A549 (cell line): Measurements from ENCODE around the gene LYPD8.

Source experiments
- HEYL ChIP-seq: fragments of 250-450 bp; sonication (Bioruptor Pico); IDR thresholded peaks from 2 replicates; pipeline ENCODE4 v1.8.0; 2021; ENCODE audit warnings: mild to moderate bottlenecking, moderate library complexity
- HOXB13 ChIP-seq: fragments of 250-450 bp; sonication (Bioruptor Pico); IDR thresholded peaks from 2 replicates; pipeline ENCODE4 v1.5.0; 2020; ENCODE audit warnings: low read depth, mild to moderate bottlenecking, moderate library complexity
- MAFK ChIP-seq: fragments of 450-650 bp; IDR thresholded peaks from 2 replicates; pipeline ENCODE4 v1.6.1; 2014; ENCODE audit not compliant: partially characterized antibody
- TF ChIP-seq, protein P1 (sequence below): fragments of >200 bp; sonication (Bioruptor Twin); formaldehyde crosslinking; IDR thresholded peaks from 3 replicates; pipeline ENCODE4 v1.5.1; 2016

DNA sequence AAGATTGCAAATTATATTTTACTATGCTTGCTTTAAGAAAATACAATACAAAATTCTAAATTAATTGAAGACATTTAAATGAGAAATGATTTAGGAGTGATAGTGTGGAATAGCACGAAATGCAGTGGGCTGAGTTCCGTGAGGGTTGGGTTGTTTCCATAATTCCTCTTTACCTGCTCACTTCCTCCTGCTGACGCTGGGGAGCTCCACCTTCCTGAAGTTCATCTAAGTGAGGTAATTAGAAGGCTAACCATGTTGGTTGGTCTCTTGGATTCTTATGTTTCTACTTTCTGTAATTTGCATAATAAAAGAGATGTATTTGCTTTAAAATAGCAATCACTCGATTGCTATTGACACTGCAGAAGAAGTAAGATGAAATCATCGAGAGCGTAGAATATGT, 57.7 kb downstream of the LYPD8 start:
- TF ChIP-seq MAFK (no peak), HEYL (CRISPR knock-in tag) (no peak), HOXB13 (CRISPR knock-in tag) (no peak)
- TF ChIP-seq, protein P1, sequence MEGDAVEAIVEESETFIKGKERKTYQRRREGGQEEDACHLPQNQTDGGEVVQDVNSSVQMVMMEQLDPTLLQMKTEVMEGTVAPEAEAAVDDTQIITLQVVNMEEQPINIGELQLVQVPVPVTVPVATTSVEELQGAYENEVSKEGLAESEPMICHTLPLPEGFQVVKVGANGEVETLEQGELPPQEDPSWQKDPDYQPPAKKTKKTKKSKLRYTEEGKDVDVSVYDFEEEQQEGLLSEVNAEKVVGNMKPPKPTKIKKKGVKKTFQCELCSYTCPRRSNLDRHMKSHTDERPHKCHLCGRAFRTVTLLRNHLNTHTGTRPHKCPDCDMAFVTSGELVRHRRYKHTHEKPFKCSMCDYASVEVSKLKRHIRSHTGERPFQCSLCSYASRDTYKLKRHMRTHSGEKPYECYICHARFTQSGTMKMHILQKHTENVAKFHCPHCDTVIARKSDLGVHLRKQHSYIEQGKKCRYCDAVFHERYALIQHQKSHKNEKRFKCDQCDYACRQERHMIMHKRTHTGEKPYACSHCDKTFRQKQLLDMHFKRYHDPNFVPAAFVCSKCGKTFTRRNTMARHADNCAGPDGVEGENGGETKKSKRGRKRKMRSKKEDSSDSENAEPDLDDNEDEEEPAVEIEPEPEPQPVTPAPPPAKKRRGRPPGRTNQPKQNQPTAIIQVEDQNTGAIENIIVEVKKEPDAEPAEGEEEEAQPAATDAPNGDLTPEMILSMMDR: no peak
